ENCODE data around the gene TIMM9. TPM values are rescaled to one million over a fixed set of nuclear protein-coding genes. Genes with fewer than 3 reads are reported as not detected.

Gene TIMM9
- total RNA-seq, 1 experiment from 2014 or later = 44.5 TPM

GRCh38 chr14:58390830-58391229 is 36.5 kb downstream of the TIMM9 start:
- no peaks in the 10 kb centered on the region for H3K27me3 Mint-ChIP-seq (ENCODE audit: unreplicated experiment)
- intact Hi-C loops (cut with micrococcal nuclease; ENCODE audit: unreplicated experiment) = no loop called here
- H3K4me1 Mint-ChIP-seq (ENCODE audit: low read depth, unreplicated experiment) = no peaks in the 10 kb centered on the region
- H3K9me3 Mint-ChIP-seq (ENCODE audit: low read depth, unreplicated experiment) = no peaks in the 10 kb centered on the region
- CTCF ChIA-PET = no interaction called here
- no peak for TF ChIP-seq CTCF (IDR thresholded peaks at IDR 0.05; ENCODE audit: unreplicated experiment)
- no peak overlapping the region for H3K27ac Mint-ChIP-seq (ENCODE audit: unreplicated experiment)
- peaks cover 6% of the 10 kb centered on the region for H3K36me3 Mint-ChIP-seq (ENCODE audit: insufficient read depth, unreplicated experiment)
- no peak for DNase-seq
- no TSS peak for BruUV-seq (replicated peaks)
- no peak overlapping the region for H3K4me3 Mint-ChIP-seq (ENCODE audit: low read depth, unreplicated experiment)

- Mint-ChIP-seq H3K27me3 (ENCODE audit: unreplicated experiment) (no peaks in the 10 kb centered on the region), H3K4me1 (ENCODE audit: low read depth, unreplicated experiment) (no peaks in the 10 kb centered on the region), H3K9me3 (ENCODE audit: low read depth, unreplicated experiment) (no peaks in the 10 kb centered on the region), H3K4me3 (ENCODE audit: low read depth, unreplicated experiment) (no peak overlapping the region), H3K27ac (ENCODE audit: unreplicated experiment) (no peak overlapping the region), H3K36me3 (ENCODE audit: insufficient read depth, unreplicated experiment) (peaks cover 9% of the 10 kb centered on the region)
- CTCF ChIA-PET = interaction anchor here (0.5 kb wide), 1 partner anchor 9 kb away, joined by 4 read pairs; no protein-coding TSS in a partner anchor
- no peak for TF ChIP-seq CTCF (IDR thresholded peaks at IDR 0.05; ENCODE audit: unreplicated experiment)
- no TSS peak for BruUV-seq (replicated peaks)
- intact Hi-C loops (cut with micrococcal nuclease; ENCODE audit: unreplicated experiment) = no loop called here
- no peak for DNase-seq
These were observed 50.5 kb downstream of the TIMM9 start for GRCh38 chr14:58376791-58377190.

- Mint-ChIP-seq H3K36me3 (ENCODE audit: insufficient read depth, unreplicated experiment) (peaks cover 11% of the 10 kb centered on the region), H3K9me3 (ENCODE audit: low read depth, unreplicated experiment) (no peaks in the 10 kb centered on the region), H3K4me1 (ENCODE audit: low read depth, unreplicated experiment) (no peaks in the 10 kb centered on the region), H3K27me3 (ENCODE audit: unreplicated experiment) (no peaks in the 10 kb centered on the region), H3K4me3 (ENCODE audit: low read depth, unreplicated experiment) (no peak overlapping the region), H3K27ac (ENCODE audit: unreplicated experiment) (no peak overlapping the region)
- intact Hi-C loops (cut with micrococcal nuclease; ENCODE audit: unreplicated experiment) = no loop called here
- BruUV-seq (replicated peaks) = no TSS peak
- DNase-seq = no peak
- TF ChIP-seq CTCF (IDR thresholded peaks at IDR 0.05; ENCODE audit: unreplicated experiment) = no peak
- CTCF ChIA-PET = no interaction called here
These were observed 58.4 kb downstream of the TIMM9 start for GRCh38 chr14:58368956-58369355.

- H3K36me3 Mint-ChIP-seq (ENCODE audit: insufficient read depth, unreplicated experiment) = peaks cover 12% of the 10 kb centered on the region
- no peak for TF ChIP-seq CTCF (IDR thresholded peaks at IDR 0.05; ENCODE audit: unreplicated experiment)
These were observed 60.0 kb downstream of the TIMM9 start for GRCh38 chr14:58367296-58367695.

More at GRCh38 chr14:58367296-58367695, 60.0 kb downstream of the TIMM9 start:
- CTCF ChIA-PET = no interaction called here
- Mint-ChIP-seq H3K27ac (ENCODE audit: unreplicated experiment) (no peak overlapping the region), H3K27me3 (ENCODE audit: unreplicated experiment) (no peaks in the 10 kb centered on the region), H3K4me3 (ENCODE audit: low read depth, unreplicated experiment) (no peak overlapping the region), H3K4me1 (ENCODE audit: low read depth, unreplicated experiment) (no peaks in the 10 kb centered on the region), H3K9me3 (ENCODE audit: low read depth, unreplicated experiment) (no peaks in the 10 kb centered on the region)
- no TSS peak for BruUV-seq (replicated peaks)
- intact Hi-C loops (cut with micrococcal nuclease; ENCODE audit: unreplicated experiment) = no loop called here
- no peak for DNase-seq
